Activated CD4-positive, alpha-beta memory T cell treated with anti-CD3 and anti-CD28 coated beads, Interleukin-2, amount 10 ng/mL, durations not matched to agents 7 days and 5 days (primary cell): ENCODE data around the gene HSFX4. TPM values are rescaled to one million over a fixed set of nuclear protein-coding genes. Genes with fewer than 3 reads are reported as not detected.
"Not testable (repeated sequence)": the region's sequence is repeated elsewhere in the genome, so short reads cannot be mapped to it uniquely, and the experiment has no call there.

ENCODE experiments used
- CTCF ChIA-PET: fragments of 350-600 bp; sonication (Branson Sonifier 250); formaldehyde crosslinking; loops from one replicate; lab custom pipeline; 2021; ENCODE audit warnings: antibody characterized with exemption, inconsistent platforms; lab: Charles Lee
- POLR2A ChIA-PET: fragments of 350-600 bp; sonication (Branson Sonifier 250); formaldehyde crosslinking; loops from one replicate; lab custom pipeline; 2021; ENCODE audit warnings: antibody characterized with exemption; lab: Charles Lee
- DNase-seq: peaks from one replicate; pipeline ENCODE4 v3.0.0-alpha.2; 2020
- H3K27ac Mint-ChIP-seq: one replicate; pipeline ENCODE4 v1.8.0; 2021; ENCODE audit warnings: mild to moderate bottlenecking, mixed read lengths
- H3K27me3 Mint-ChIP-seq: one replicate; pipeline ENCODE4 v1.8.0; 2021; ENCODE audit warnings: mixed read lengths
- H3K36me3 Mint-ChIP-seq: one replicate; pipeline ENCODE4 v1.8.0; 2021; ENCODE audit warnings: low read depth, mixed read lengths
- H3K4me1 Mint-ChIP-seq: one replicate; pipeline ENCODE4 v1.8.0; 2021; ENCODE audit warnings: mixed read lengths
- H3K4me3 Mint-ChIP-seq: one replicate; pipeline ENCODE4 v1.8.0; 2021; ENCODE audit warnings: mild to moderate bottlenecking, mixed read lengths
- H3K9me3 Mint-ChIP-seq: one replicate; pipeline ENCODE4 v1.8.0; 2021; ENCODE audit warnings: mixed read lengths
- total RNA-seq, 2 experiments: library from RNA; stranded (reverse); gene quantifications; one replicate each; pipeline ENCODE4 v1.2.3, GENCODE V29; 2021

HSFX4 gene, protein sequence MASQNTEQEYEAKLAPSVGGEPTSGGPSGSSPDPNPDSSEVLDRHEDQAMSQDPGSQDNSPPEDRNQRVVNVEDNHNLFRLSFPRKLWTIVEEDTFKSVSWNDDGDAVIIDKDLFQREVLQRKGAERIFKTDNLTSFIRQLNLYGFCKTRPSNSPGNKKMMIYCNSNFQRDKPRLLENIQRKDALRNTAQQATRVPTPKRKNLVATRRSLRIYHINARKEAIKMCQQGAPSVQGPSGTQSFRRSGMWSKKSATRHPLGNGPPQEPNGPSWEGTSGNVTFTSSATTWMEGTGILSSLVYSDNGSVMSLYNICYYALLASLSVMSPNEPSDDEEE
- total RNA-seq: not detected

DNA sequence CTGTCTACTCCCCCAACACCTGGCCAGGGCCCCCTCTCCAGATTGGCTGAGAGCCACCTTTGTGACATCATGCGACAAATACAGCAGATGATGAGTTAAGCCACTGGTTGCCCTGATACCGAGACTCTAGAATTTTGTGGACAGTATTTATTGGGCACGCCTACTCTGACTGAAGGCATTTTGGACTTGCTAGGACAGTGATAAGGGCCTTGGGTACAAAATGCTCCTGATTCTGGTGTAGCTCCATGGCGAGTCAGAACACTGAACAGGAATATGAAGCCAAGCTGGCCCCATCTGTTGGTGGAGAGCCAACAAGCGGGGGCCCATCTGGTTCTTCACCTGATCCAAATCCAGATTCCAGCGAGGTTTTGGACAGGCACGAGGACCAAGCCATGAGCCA is at the start of gene HSFX4:
Gene HSFX4, plus strand, starts transcription at position 174 of the 400 bp plus-strand sequence. Its CDS starts 72 bp downstream, at position 246.
- H3K27me3 Mint-ChIP-seq, H3K4me1 Mint-ChIP-seq, H3K4me3 Mint-ChIP-seq, POLR2A ChIA-PET, DNase-seq, H3K36me3 Mint-ChIP-seq, H3K9me3 Mint-ChIP-seq, CTCF ChIA-PET: not testable (repeated sequence)
- peak within 1 kb of the TSS; percentile 68 for H3K27ac Mint-ChIP-seq

DNA sequence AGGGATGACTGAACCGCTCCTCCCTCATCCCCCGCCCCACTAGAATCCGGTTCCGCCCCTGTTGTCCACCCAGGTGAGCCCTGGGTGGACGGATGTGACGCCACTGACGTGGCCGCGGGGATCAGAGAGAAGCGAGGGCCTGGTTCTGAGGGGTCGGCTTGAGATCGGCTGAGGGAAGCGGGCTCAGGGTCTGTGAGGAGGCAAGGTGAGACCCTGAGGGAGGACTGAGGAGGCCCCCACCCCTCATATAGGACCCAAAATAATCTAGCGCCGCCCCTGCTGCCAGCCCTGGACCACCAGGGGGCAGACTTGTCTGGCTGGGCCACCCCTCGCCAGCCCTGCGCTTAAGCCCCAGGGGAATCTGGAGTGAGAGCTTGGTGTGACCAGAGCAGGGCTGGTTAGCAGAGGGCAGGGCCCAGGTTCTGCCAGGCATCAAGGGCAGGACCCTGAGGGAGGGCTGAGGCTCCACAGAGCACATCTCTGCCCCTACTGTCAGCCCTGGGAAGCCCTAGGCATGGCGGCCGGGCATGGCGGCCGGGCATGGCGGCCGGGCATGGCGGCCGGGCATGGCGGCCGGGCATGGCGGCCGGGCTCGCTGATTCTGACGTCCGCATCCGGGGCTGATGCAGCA is 48.2 kb upstream of the HSFX4 start, which contains the start of gene MAGEA8:
Gene MAGEA8, plus strand, starts transcription at position 103 of the 631 bp plus-strand sequence. CDS start 3,090 bp downstream, outside the sequence.
- H3K36me3 Mint-ChIP-seq: no peaks in the 10 kb centered on the region
- CTCF ChIA-PET: interaction anchor here (1.1 kb wide), 1 partner anchor 506 kb away, joined by 3 read pairs; no protein-coding TSS in a partner anchor
- H3K27ac Mint-ChIP-seq: no peak within 1 kb of the TSS
- no peaks in the 10 kb centered on the region for H3K9me3 Mint-ChIP-seq
- H3K27me3 Mint-ChIP-seq: peaks cover 10% of the 10 kb centered on the region
- no peak within 1 kb of the TSS for H3K4me3 Mint-ChIP-seq
- POLR2A ChIA-PET: no interaction called here
- peak; percentile 17 for DNase-seq
- peaks cover 13% of the 10 kb centered on the region for H3K4me1 Mint-ChIP-seq

DNA sequence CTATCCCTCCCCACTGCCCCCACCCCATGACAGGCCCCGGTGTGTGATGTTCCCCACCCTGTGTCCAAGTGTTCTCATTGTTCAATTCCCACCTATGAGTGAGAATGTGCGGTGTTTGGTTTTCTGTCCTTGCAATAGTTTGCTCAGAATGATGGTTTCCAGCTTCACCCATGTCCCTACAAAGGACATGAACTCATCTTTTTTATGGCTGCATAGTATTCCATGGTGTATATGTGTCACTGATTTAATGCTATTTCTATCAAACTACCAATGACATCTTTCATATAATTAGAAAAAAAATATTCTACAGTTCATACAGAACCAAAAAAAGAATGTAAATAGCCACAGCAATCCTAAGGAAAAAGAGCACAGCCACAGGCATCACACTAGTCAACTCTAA is 38.5 kb upstream of the HSFX4 start:
- H3K36me3 Mint-ChIP-seq, H3K27ac Mint-ChIP-seq, POLR2A ChIA-PET, H3K27me3 Mint-ChIP-seq, CTCF ChIA-PET, H3K4me3 Mint-ChIP-seq, H3K4me1 Mint-ChIP-seq, DNase-seq, H3K9me3 Mint-ChIP-seq: not testable (repeated sequence)

DNA sequence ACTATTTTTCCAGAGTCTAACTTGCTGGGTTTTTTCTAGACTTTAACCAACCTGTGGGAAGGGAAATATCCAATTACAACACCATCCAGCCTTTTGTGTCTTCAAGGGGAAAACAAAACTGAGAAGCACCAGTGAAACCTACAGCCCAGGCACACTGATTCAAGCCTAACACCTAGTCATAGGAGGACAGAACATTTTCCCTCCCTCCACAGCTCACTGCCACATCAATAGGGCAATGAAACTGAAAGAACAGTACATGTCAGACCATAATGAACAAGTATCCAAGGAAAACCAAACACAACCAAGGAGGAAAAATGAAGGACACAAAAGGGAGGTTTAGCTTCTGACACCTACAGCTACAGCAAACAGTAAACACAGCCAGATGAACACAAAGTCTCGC is 30.8 kb upstream of the HSFX4 start:
- ChIA-PET POLR2A (no interaction called here), CTCF (no interaction called here)
- H3K27me3 Mint-ChIP-seq: peaks cover 4% of the 10 kb centered on the region
- no peaks in the 10 kb centered on the region for H3K36me3 Mint-ChIP-seq
- H3K4me1 Mint-ChIP-seq: peaks cover 2% of the 10 kb centered on the region
- no peak overlapping the region for H3K27ac Mint-ChIP-seq
- no peaks in the 10 kb centered on the region for H3K9me3 Mint-ChIP-seq
- DNase-seq: no peak
- no peak overlapping the region for H3K4me3 Mint-ChIP-seq

DNA sequence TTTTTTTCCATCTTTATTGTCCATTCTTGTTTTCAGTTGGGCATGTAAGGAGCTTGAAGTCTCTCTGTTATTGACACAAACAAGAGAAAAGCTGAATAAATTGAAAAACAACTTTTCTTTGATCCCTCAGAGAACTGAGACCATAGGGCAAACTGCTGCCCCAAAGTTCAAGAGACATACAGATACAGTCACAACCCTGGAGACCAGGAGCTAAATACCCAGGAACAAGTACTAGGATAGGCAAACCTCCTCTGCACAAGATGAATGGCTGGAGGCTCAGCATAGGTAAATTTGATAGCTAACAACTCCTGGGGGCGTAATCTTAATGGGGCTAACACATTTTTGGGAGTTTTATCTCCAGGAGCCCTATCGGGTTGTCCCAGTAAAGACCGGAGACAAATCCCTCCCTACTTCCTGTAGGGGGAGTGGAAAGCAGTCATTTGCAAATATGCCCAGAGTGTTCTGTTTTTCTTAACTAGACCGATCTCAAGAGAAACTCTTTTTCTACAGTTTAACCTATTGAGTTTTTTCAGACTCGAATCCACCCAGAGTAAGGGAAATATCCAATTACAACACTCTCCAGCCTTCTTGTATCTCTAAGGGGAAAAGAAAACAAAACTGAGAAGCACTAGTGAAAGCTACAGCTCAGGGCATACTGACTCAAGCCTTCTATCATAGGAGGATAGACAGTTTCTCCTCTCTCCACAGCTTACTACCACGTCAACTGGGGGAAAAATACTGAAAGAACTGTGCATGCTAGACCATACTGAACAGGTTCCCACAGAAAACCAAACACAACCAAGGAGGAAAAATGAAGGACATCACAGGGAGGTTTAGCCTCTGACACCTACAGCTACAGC is 25.3 kb upstream of the HSFX4 start:
- H3K27ac Mint-ChIP-seq: no peak overlapping the region
- POLR2A ChIA-PET: no interaction called here
- H3K9me3 Mint-ChIP-seq: no peaks in the 10 kb centered on the region
- peaks cover 5% of the 10 kb centered on the region for H3K27me3 Mint-ChIP-seq
- CTCF ChIA-PET: interaction anchor here (0.5 kb wide), 1 partner anchor 153 kb away, joined by 4 read pairs; no protein-coding TSS in a partner anchor
- DNase-seq: no peak
- H3K4me3 Mint-ChIP-seq: peak overlapping the region; percentile 48
- no peaks in the 10 kb centered on the region for H3K36me3 Mint-ChIP-seq
- H3K4me1 Mint-ChIP-seq: peaks cover 6% of the 10 kb centered on the region

DNA sequence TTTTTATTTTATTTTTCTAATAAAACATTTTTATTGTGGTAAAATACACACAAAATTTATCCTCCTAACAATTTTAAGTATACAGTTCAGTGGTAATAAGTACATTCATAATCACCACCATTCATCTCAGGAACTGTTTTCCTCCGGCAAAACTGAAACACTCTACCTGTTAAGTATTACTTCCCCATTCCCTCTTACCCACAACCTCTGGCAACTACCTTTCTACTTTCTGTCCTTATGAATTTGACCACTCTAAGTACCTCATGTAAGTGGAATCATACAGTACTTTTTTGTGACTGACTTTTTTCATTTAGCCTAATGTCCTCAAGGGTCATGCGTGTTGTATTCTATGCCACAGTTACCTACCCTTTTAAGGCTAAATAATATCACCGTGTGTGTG is 21.1 kb upstream of the HSFX4 start:
- POLR2A ChIA-PET: no interaction called here
- no peak for DNase-seq
- H3K4me1 Mint-ChIP-seq: peaks cover 8% of the 10 kb centered on the region
- CTCF ChIA-PET: no interaction called here
- H3K9me3 Mint-ChIP-seq: no peaks in the 10 kb centered on the region
- peaks cover 1% of the 10 kb centered on the region for H3K27me3 Mint-ChIP-seq
- H3K27ac Mint-ChIP-seq: no peak overlapping the region
- H3K4me3 Mint-ChIP-seq: no peak overlapping the region
- no peaks in the 10 kb centered on the region for H3K36me3 Mint-ChIP-seq

DNA sequence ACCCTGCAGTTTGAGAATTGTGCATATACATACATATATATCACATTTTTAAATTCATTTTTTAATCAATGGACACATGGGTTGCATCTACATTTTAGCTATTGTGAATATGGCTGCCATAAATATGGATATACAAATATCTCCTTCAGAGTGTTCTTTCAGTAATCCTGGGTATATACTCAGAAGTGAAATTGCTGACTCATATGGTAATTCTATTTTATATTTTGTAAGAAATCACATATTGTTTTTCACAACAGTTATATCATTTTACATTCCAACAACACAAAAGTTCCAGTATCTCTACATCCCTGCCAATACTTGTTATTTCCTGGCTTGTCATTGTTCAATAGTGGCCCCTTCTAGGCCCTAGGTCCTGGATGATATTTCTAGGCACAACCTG is 20.6 kb upstream of the HSFX4 start:
- ChIA-PET CTCF (no interaction called here), POLR2A (no interaction called here)
- Mint-ChIP-seq H3K36me3 (no peaks in the 10 kb centered on the region), H3K9me3 (no peaks in the 10 kb centered on the region), H3K4me1 (peaks cover 8% of the 10 kb centered on the region), H3K4me3 (no peak overlapping the region), H3K27ac (no peak overlapping the region), H3K27me3 (peaks cover 1% of the 10 kb centered on the region)
- no peak for DNase-seq

DNA sequence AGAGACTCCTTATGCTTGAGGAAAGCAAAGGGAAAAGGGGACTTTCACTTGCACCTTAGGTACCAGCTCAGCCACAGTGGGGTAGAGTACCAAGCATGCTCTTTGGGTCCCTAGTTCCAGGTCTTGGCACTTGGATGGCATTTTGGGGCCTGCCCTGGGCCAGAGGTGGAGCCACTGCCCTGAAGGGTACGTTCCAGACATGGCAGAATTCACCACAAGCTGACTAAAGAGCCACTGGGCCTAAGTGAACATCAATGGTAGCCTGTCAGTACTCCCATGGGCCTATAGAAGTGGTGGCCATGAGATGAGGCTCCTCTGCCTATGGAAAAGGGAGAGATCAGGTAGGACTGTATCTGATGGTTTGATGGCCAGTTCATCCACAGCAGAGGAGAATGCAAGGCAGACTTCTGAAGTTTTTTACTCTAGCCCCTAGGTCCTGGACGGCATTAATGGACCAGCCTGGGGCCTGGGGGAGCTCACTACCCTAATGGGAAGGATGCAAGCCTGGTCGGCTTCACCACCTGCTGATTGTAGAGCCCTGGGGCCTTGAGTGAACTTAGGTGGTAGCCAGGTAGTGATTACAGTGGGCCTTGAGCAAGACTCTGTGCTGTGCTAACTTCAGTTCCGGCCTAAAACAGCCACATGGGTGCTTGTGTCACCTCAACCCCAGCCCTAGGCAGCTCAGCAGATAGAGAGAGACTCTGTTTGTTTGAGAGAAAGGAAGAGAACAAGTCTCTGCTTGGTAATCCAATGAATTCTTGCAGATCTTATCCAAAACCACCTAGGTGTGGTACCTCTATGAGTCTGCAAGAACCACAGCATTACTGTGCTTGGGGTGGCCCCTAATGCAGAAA is 19.8 kb upstream of the HSFX4 start:
- peak; percentile 22 for DNase-seq
- Mint-ChIP-seq H3K36me3 (no peaks in the 10 kb centered on the region), H3K27me3 (peaks cover 1% of the 10 kb centered on the region), H3K4me3 (no peak overlapping the region), H3K9me3 (peaks cover 3% of the 10 kb centered on the region), H3K27ac (no peak overlapping the region), H3K4me1 (peaks cover 4% of the 10 kb centered on the region)
- CTCF ChIA-PET: interaction anchor here (0.6 kb wide), 1 partner anchor 69 kb away, joined by 3 read pairs; no protein-coding TSS in a partner anchor
- POLR2A ChIA-PET: interaction anchor here (0.6 to 1.0 kb wide), 4 partner anchors 29 to 570 kb away, joined by 3 to 4 read pairs (median 3); partner anchors contain the start of gene EOLA2

DNA sequence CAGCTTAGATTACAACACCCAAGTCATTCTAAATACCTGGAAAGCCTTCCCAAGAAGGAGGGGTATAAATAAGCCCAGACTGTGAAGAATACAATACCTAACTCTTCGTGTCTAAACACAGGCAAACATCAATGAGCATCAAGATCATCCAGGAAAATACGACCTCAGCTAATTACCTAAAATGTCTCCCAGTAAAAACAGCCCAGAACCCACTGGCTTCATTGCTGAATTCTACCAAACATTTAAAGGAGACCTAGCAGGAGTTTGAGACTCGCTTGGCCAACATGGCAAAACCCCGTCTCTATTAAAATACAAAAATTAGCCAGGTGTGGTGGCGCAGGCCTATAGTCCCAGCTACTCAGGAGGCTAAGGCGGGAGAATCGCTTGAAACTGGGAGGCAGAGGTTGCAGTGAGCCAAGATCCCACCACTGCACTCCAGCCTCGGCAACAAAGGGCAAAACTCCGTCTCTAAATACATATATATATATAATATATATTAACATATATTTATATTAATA is 19.1 kb upstream of the HSFX4 start:
- peaks cover 2% of the 10 kb centered on the region for H3K4me1 Mint-ChIP-seq
- ChIA-PET POLR2A (interaction anchor here (0.8 to 1.0 kb wide), 3 partner anchors 28 to 569 kb away, joined by 3 to 4 read pairs (median 3); partner anchors contain the start of gene EOLA2), CTCF (no interaction called here)
- DNase-seq: no peak
- H3K27me3 Mint-ChIP-seq: peaks cover 1% of the 10 kb centered on the region
- no peak overlapping the region for H3K4me3 Mint-ChIP-seq
- no peak overlapping the region for H3K27ac Mint-ChIP-seq
- H3K36me3 Mint-ChIP-seq: no peaks in the 10 kb centered on the region
- H3K9me3 Mint-ChIP-seq: peaks cover 3% of the 10 kb centered on the region

DNA sequence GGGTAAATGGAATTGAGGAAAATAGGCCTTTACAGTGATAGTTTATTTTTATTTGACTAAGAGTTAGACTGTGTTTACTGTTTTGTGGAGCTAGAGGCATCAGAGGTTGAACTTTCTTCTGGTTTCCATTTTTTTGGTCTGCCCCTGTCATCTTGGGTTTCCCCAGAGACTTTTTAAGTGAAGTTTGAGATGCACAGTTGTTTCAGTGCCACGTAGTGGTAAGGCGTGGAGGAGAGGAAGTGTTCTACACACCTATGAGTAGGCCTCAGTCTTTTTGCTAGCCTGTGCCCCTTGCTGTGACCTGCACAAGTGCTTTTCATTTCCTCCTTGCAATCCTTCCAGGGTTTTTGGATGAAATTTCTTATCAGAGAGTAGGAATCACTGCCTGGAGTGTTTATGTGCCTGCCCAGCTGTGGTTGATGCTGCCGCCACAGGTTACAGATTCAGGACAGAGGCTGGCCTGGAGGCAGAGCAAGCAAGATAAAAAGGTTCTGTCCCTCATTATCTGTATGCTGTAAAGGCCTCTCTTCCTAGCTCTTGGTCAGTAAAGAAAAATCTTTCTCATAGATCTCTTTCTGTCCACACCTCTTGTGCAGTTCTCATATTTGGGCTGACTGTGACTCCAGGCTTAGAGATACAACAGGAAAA is 12.5 kb upstream of the HSFX4 start:
- H3K4me3 Mint-ChIP-seq: no peak overlapping the region
- ChIA-PET CTCF (interaction anchor here (1.6 kb wide), 1 partner anchor 21 kb away, joined by 4 read pairs; the partner anchor contains the start of gene EOLA2), POLR2A (no interaction called here)
- no peaks in the 10 kb centered on the region for H3K36me3 Mint-ChIP-seq
- no peaks in the 10 kb centered on the region for H3K27me3 Mint-ChIP-seq
- no peak for DNase-seq
- H3K4me1 Mint-ChIP-seq: peaks cover 4% of the 10 kb centered on the region
- peaks cover 3% of the 10 kb centered on the region for H3K9me3 Mint-ChIP-seq
- peak overlapping the region; percentile 49 for H3K27ac Mint-ChIP-seq

DNA sequence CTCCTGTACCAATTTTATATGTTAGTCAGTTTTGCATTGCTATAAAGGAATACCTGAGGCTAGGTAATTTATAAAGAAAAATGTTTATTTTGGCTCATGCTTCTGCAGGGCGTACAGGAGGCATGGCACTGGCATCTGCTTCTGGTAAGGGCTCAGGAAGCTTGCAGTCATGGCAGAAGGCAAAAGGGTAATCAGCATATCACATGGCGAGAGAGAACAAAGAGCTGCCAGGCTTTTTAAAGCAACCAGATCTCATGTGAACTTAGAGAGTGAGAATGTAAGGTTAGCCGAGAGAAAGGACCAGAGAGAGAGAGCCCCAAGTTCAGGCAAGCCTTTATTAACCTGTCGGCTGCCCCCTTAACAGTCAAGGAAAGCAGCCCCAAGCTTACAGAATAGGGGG is 5.5 kb upstream of the HSFX4 start:
- H3K9me3 Mint-ChIP-seq, H3K4me3 Mint-ChIP-seq, CTCF ChIA-PET, POLR2A ChIA-PET, H3K4me1 Mint-ChIP-seq, H3K27ac Mint-ChIP-seq, DNase-seq, H3K36me3 Mint-ChIP-seq, H3K27me3 Mint-ChIP-seq: not testable (repeated sequence)
